H1 (cell line): ENCODE data around the gene DTX3. TPM values are rescaled to one million over a fixed set of nuclear protein-coding genes. Genes with fewer than 3 reads are reported as not detected.

ENCODE experiments used
- BRCA1 ChIP-seq: IDR thresholded peaks from 2 replicates; pipeline ENCODE4 v1.6.1; 2012; ENCODE audit warnings: low read depth, low read length, improper control_type of control experiment
- CTBP2 ChIP-seq: IDR thresholded peaks from 2 replicates; pipeline ENCODE4 v1.7.0; 2011; ENCODE audit warnings: borderline replicate concordance, mild to moderate bottlenecking, moderate library complexity, mixed read lengths, low read length; ENCODE audit not compliant: insufficient read depth, insufficient read length
- CTCF ChIP-seq, 3 experiments: IDR thresholded peaks; 1 replicate in 2 of 3; 2 replicates in 1 of 3; pipeline versions ENCODE4 v1.5.1 to v1.6.1; 2011; ENCODE audit warnings: low read length in 3 of 3, mild to moderate bottlenecking in 3 of 3, inconsistent platforms in 2 of 3, low read depth in 1 of 3, moderate library complexity in 1 of 3; ENCODE audit not compliant: insufficient read depth in 1 of 3; ENCODE audit errors: control extremely low read depth in 1 of 3
- HDAC2 ChIP-seq, 2 experiments: fragments of 300-600 bp in 1 of 2; sonication (generic) in 1 of 2; IDR thresholded peaks; 2 replicates each; pipeline ENCODE4 v1.6.1; 2011 to 2012; ENCODE audit warnings: low read depth in 2 of 2, low read length in 2 of 2, mild to moderate bottlenecking in 2 of 2, moderate library complexity in 2 of 2, borderline replicate concordance in 1 of 2, inconsistent platforms in 1 of 2
- KDM1A ChIP-seq: fragments of 200-600, 300-600 bp; sonication (generic); IDR thresholded peaks from 2 replicates; pipeline ENCODE4 v1.7.1; 2016; ENCODE audit warnings: mild to moderate bottlenecking, low read length, borderline replicate concordance
- RXRA ChIP-seq: IDR thresholded peaks from 2 replicates; pipeline ENCODE4 v1.6.1; 2011; ENCODE audit warnings: low read depth, mild to moderate bottlenecking, low read length, moderate library complexity; ENCODE audit not compliant: insufficient read depth
- SUZ12 ChIP-seq: fragments of 200-600 bp; sonication (generic); IDR thresholded peaks from 2 replicates; pipeline ENCODE4 v1.6.1; 2012; ENCODE audit warnings: mild to moderate bottlenecking, inconsistent platforms, low read length, moderate library complexity, mixed read lengths
- ZNF274 ChIP-seq: IDR thresholded peaks from 2 replicates; pipeline ENCODE4 v1.7.0; 2012; ENCODE audit warnings: low read length, borderline replicate concordance; ENCODE audit errors: extremely low read depth
- polyA plus RNA-seq, 7 experiments: library from polyadenylated mRNA; depleted of rRNA in 3 of 7; stranded (reverse) in 5 of 7; unstranded in 2 of 7; fragments of >200 nt in 5 of 7; fragments of 200-250 nt in 2 of 7; gene quantifications; 1 replicate in 5 of 7; 2 replicates in 1 of 7; 4 replicates in 1 of 7; pipeline versions ENCODE4 v1.2.1 to v1.2.3, GENCODE V29; 2011 to 2013; ENCODE audit warnings: missing spikeins in 2 of 7, mixed read lengths in 2 of 7
- total RNA-seq: library from RNA; stranded (reverse); fragmentation: NEBNext Ultra II Directional; extraction: Animal tissue kit (Norgen Biotek cat#: 25700); gene quantifications from 2 replicates; pipeline ENCODE4 v1.2.1, GENCODE V29; 2021

Gene DTX3
- total and polyA plus RNA-seq, 2 of the 8 experiments (the other 6 are each of a cell fraction or from before 2014, with no cell fraction given): 41.8 to 92.5 TPM

DNA sequence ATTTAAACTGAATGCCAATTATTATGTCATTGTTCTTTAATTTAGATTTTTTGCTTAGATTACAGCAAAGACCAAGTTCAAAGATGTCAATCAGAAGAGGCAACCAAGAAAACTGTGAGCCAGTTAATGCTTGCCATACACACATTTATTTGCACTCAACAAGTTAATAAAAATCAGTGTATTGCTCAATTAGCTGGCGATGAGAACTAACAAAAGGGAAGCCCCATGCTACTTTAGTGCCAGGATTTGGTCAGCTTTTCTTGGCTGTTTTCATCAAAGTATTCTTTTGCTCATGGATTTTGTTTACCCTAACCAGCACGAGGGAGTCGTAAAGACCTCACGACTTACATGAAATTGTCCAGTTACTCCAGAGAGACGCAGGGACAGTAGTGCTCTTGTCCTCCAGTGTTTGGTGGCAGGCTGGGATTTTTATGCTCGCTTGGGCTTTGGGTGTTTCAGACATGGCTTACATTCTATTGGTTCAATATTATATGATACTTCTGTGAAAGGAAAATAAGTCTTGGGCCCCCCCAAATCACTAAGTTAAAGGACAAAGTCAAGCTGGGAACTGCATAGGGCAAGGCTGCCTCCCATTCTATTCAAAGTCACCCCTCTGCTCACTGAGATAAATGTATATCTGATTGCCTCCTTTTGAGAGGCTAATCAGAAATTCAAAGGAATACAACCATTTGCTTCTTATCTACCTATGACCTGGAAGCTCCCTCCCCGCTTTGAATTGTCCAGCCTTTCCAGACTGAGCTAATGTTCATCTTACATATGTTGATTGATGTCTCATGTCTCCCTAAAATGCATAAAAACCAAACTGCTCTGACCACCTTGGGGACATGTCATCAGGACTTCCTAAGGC lies 35.8 kb downstream of the DTX3 start (continued):
- TF ChIP-seq CTCF (IDR thresholded peaks at IDR 0.05; ENCODE audit: control extremely low read depth in 1 of 3, insufficient read depth in 1 of 3, low read depth in 1 of 3, low read length in 3 of 3) (no peak), CTBP2 (no peak), RXRA (no peak), HDAC2 (IDR thresholded peaks at IDR 0.05; ENCODE audit: borderline replicate concordance in 1 of 2, low read depth in 2 of 2, low read length in 2 of 2) (no peak), BRCA1 (no peak), SUZ12 (no peak), ZNF274 (no peak), KDM1A (no peak)
